Lower leg skin (tissue), 3 donors: ENCODE data around the gene IP6K3.

Experiments
- CTCF ChIP-seq, 3 donors: fragments of 450-650 bp; IDR thresholded peaks; one replicate each; pipeline ENCODE4 v1.5.1; 2016; ENCODE audit warnings: antibody characterized with exemption in 3 of 3, mild to moderate bottlenecking in 3 of 3, moderate library complexity in 2 of 3
- POLR2A ChIP-seq, 2 donors: fragments of 450-650 bp; IDR thresholded peaks; one replicate each; pipeline ENCODE4 v1.6.1; 2016 to 2017; ENCODE audit warnings: antibody characterized with exemption in 2 of 2, mild to moderate bottlenecking in 1 of 2, moderate library complexity in 1 of 2

DNA sequence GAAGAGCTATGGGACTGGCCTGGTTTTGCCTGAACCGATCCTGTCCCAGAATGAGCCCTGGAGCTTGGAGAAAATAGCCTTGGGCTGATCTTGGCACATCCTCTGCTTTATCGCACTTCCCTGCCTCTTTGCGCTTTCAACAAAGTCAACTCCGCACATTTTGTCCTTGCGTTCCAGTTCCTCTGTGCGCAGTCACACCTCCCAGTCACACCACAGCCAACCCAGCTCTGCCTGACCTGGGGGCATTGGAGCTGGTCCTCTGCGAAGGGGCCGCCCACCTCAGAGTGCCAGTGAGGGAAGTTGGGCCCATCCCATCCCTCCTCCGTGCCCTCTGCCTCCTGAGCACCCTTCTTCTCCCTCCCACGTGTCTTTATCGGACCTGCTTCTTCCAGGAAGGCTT lies 18.3 kb downstream of the IP6K3 start:
- TF ChIP-seq POLR2A (IDR thresholded peaks at IDR 0.05) (no peak), CTCF (IDR thresholded peaks at IDR 0.05) (no peak)
